HepG2 (cell line): ENCODE data around the gene TRIM2. TPM values are rescaled to one million over a fixed set of nuclear protein-coding genes. Genes with fewer than 3 reads are reported as not detected.

Experiments used
- ATAC-seq: fragments of 200-7000 bp; cut with Tn5 transposase; 3 replicates; pipeline ENCODE4 v1.9.1; 2020; ENCODE audit warnings: mild to moderate bottlenecking, moderate library complexity
- BruUV-seq: library from RNA; stranded (reverse); fragments of 400-500 nt; replicated peaks from 2 replicates; lab custom pipeline; 2021; lab: Mats Ljungman, UMichigan
- CTCF ChIA-PET: fragments of 300-600 bp; formaldehyde crosslinking; extraction: SDS; loops from one replicate; lab custom pipeline; 2021; ENCODE audit warnings: low total read pairs, inconsistent platforms, low intra/inter-chr PET ratio; lab: Yijun Ruan, JAX
- POLR2A ChIA-PET: fragments of 350-600 bp; sonication (Branson Sonifier 250); formaldehyde crosslinking; loops from one replicate; lab custom pipeline; 2020; ENCODE audit warnings: antibody characterized with exemption, inconsistent platforms; lab: Yijun Ruan, JAX
- DNase-seq: peaks from one replicate; pipeline ENCODE4 v3.0.0-alpha.2; 2015; ENCODE audit warnings: low spot score
- FAIRE-seq: peaks from 3 replicates; lab custom pipeline; 2011; peaks lifted over from hg19 to GRCh38; lab: Jason Lieb, UNC
- H2AFZ ChIP-seq: one replicate; pipeline ENCODE4 v1.6.1; 2011; ENCODE audit warnings: low read length, inconsistent platforms
- H3K27ac ChIP-seq: fragments of 300-600 bp; 3 replicates; pipeline ENCODE4 v1.8.0; 2011; ENCODE audit warnings: mixed run types, mild to moderate bottlenecking, mixed read lengths, low read length, inconsistent platforms; ENCODE audit not compliant: insufficient read depth; ENCODE audit errors: extremely low read length
- H3K27me3 ChIP-seq, 2 experiments: fragments of 200-600 bp in 1 of 2; 2 replicates in 1 of 2; 3 replicates in 1 of 2; pipeline versions ENCODE4 v1.6.0 to v1.8.0; 2011; ENCODE audit warnings: low read length in 2 of 2, mild to moderate bottlenecking in 2 of 2, moderate library complexity in 2 of 2, inconsistent platforms in 1 of 2; ENCODE audit not compliant: insufficient read depth in 2 of 2, control insufficient read depth in 1 of 2
- H3K36me3 ChIP-seq, 2 experiments: fragments of 200-600 bp in 1 of 2; replicated peaks in 1 of 2; 2 replicates in 1 of 2; 3 replicates in 1 of 2; pipeline versions ENCODE4 v1.5.1 to v1.8.0; 2011; ENCODE audit warnings: low read length in 2 of 2, inconsistent platforms in 1 of 2; ENCODE audit not compliant: insufficient read depth in 2 of 2, control insufficient read depth in 1 of 2
- H3K4me1 ChIP-seq: 2 replicates; pipeline ENCODE4 v1.5.1; 2012; ENCODE audit warnings: low read length, inconsistent platforms; ENCODE audit not compliant: insufficient read depth
- H3K4me2 ChIP-seq: 2 replicates; pipeline ENCODE4 v1.6.0; 2011; ENCODE audit warnings: low read depth, low read length, inconsistent platforms
- H3K4me3 ChIP-seq, 3 experiments: fragments of 200-600 bp in 1 of 3; sonication (generic), shearing (Covaris generic) in 1 of 3; replicated peaks in 1 of 3; 2 replicates each; pipeline ENCODE4 v1.5.1; 2011 to 2016; ENCODE audit warnings: low read length in 3 of 3, inconsistent platforms in 2 of 3, low read depth in 2 of 3, mild to moderate bottlenecking in 2 of 3, control low read depth in 1 of 3, mixed read lengths in 1 of 3; ENCODE audit not compliant: insufficient read depth in 1 of 3
- H3K79me2 ChIP-seq: one replicate; pipeline ENCODE4 v1.6.1; 2011; ENCODE audit warnings: low read length, inconsistent platforms; ENCODE audit not compliant: insufficient read depth
- H3K9ac ChIP-seq: 2 replicates; pipeline ENCODE4 v1.6.0; 2011; ENCODE audit warnings: mild to moderate bottlenecking, low read depth, low read length, inconsistent platforms; ENCODE audit not compliant: insufficient read depth
- H3K9me3 ChIP-seq: 2 replicates; pipeline ENCODE4 v1.5.1; 2012; ENCODE audit warnings: mild to moderate bottlenecking, low read length
- H4K20me1 ChIP-seq: 2 replicates; pipeline ENCODE4 v1.6.0; 2011; ENCODE audit warnings: inconsistent platforms, mild to moderate bottlenecking, low read length, moderate library complexity; ENCODE audit not compliant: insufficient read depth
- CBX2 ChIP-seq, 2 experiments: fragments of 200-600 bp in 1 of 2; sonication (generic); formaldehyde crosslinking in 1 of 2; IDR thresholded peaks; 2 replicates each; pipeline versions ENCODE4 v1.7.0 to v1.8.1; 2018 to 2022; ENCODE audit warnings: low read depth in 2 of 2, low read length in 1 of 2, mild to moderate bottlenecking in 1 of 2, missing genetic modification reagents in 1 of 2
- GATA4 ChIP-seq: sonication (generic); IDR thresholded peaks from 2 replicates; pipeline ENCODE4 v1.6.1; 2016; ENCODE audit warnings: antibody characterized with exemption, low read depth, borderline replicate concordance
- HCFC1 ChIP-seq: fragments of 150-350 bp; IDR thresholded peaks from 2 replicates; pipeline ENCODE4 v1.6.1; 2014; ENCODE audit warnings: low read depth, low read length
- MZF1 ChIP-seq: sonication (generic); formaldehyde crosslinking; IDR thresholded peaks from 2 replicates; pipeline ENCODE4 v1.8.1; 2023; ENCODE audit warnings: mild to moderate bottlenecking, missing genetic modification reagents, borderline replicate concordance
- PHF20 ChIP-seq: sonication (generic); formaldehyde crosslinking; IDR thresholded peaks from 2 replicates; pipeline ENCODE4 v1.5.0; 2020; ENCODE audit warnings: mild to moderate bottlenecking, missing genetic modification reagents
- POLR2A ChIP-seq, 2 experiments: IDR thresholded peaks; 2 replicates each; pipeline ENCODE4 v1.6.1; 2011; ENCODE audit warnings: low read depth in 2 of 2, low read length in 2 of 2, mild to moderate bottlenecking in 1 of 2, moderate library complexity in 1 of 2; ENCODE audit not compliant: insufficient read depth in 1 of 2
- RAD51 ChIP-seq: fragments of 450-650 bp; IDR thresholded peaks from 2 replicates; pipeline ENCODE4 v1.6.1; 2016; ENCODE audit warnings: borderline replicate concordance
- SMAD1 ChIP-seq: sonication (generic); formaldehyde crosslinking; IDR thresholded peaks from 2 replicates; pipeline ENCODE4 v1.4.0; 2020; ENCODE audit warnings: missing genetic modification reagents, low read depth, mild to moderate bottlenecking, borderline replicate concordance
- TBX3 ChIP-seq: fragments of 450-650 bp; IDR thresholded peaks from 2 replicates; pipeline ENCODE4 v1.6.1; 2017; ENCODE audit warnings: antibody characterized with exemption, mild to moderate bottlenecking, inconsistent platforms, borderline replicate concordance
- TEAD3 ChIP-seq: optimal IDR thresholded peaks from 2 replicates; pipeline ENCODE3; 2016; ENCODE audit warnings: borderline replicate concordance
- TGIF2 ChIP-seq: IDR thresholded peaks from 2 replicates; pipeline ENCODE4 v1.6.1; 2016; ENCODE audit warnings: control low read depth, missing compliant biosample characterization
- ZFP41 ChIP-seq: sonication (generic); formaldehyde crosslinking; IDR thresholded peaks from 2 replicates; pipeline ENCODE4 v1.4.0; 2020; ENCODE audit warnings: mild to moderate bottlenecking, missing genetic modification reagents, borderline replicate concordance
- ZNF263 ChIP-seq: sonication (generic); formaldehyde crosslinking; IDR thresholded peaks from 2 replicates; pipeline ENCODE4 v1.4.0; 2020; ENCODE audit warnings: missing genetic modification reagents
- ZNF264 ChIP-seq: sonication (generic); formaldehyde crosslinking; IDR thresholded peaks from 2 replicates; pipeline ENCODE4 v1.4.0; 2020; ENCODE audit warnings: missing genetic modification reagents
- ZNF335 ChIP-seq: sonication (generic); formaldehyde crosslinking; IDR thresholded peaks from 2 replicates; pipeline ENCODE4 v1.4.0; 2020; ENCODE audit warnings: missing genetic modification reagents
- ZNF878 ChIP-seq: sonication (generic); formaldehyde crosslinking; IDR thresholded peaks from 2 replicates; pipeline ENCODE4 v1.8.1; 2023; ENCODE audit warnings: mild to moderate bottlenecking, missing genetic modification reagents, moderate library complexity
- ZNF891 ChIP-seq: sonication (generic); formaldehyde crosslinking; IDR thresholded peaks from 2 replicates; pipeline ENCODE4 v1.5.0; 2020; ENCODE audit warnings: mild to moderate bottlenecking, missing genetic modification reagents
- WGBS: methylation state at CpG from one replicate; pipeline ENCODE4 v1.1.6; 2017; ENCODE audit warnings: low lambda C conversion rate; 5-methylcytosine and 5-hydroxymethylcytosine counted together
- in situ Hi-C: cut with HindIII; loops from 2 replicates; pipeline ENCODE4 v1.10.0; 2017; ENCODE audit warnings: low pct_unique_long_range_greater_than_20kb; ENCODE audit not compliant: extremely low pct_ligation_motif_present
- intact Hi-C: fragments of 100-400 bp; cut with micrococcal nuclease; formaldehyde crosslinking; loops from one replicate; pipeline ENCODE4 v1.10.0; 2022; ENCODE audit not compliant: unreplicated experiment
- polyA plus RNA-seq, 8 experiments: library from polyadenylated mRNA; depleted of rRNA in 3 of 8; stranded (reverse) in 7 of 8; unstranded in 1 of 8; fragments of >200 nt; fragmentation: Illumina TruSeq in 4 of 8; extraction: Trizol in 4 of 8; gene quantifications; 2 replicates each; pipeline versions ENCODE4 v1.2.1 to v1.2.3, GENCODE V29; 2011 to 2016; ENCODE audit warnings: low read depth in 4 of 8, missing spikeins in 1 of 8, mixed read lengths in 1 of 8; ENCODE audit not compliant: insufficient read depth in 1 of 8
- total RNA-seq, 5 experiments: library from RNA; depleted of rRNA; stranded (reverse); fragments of >200 nt; fragmentation: Illumina TruSeq; extraction: Trizol; gene quantifications; 2 replicates each; pipeline ENCODE4 v1.2.3, GENCODE V29; 2016; ENCODE audit warnings: low read depth in 1 of 5
- TF ChIP-seq, protein P1 (sequence below): sonication (generic); formaldehyde crosslinking; conservative IDR thresholded peaks from 2 replicates; pipeline ENCODE4 v1.4.0; 2020; ENCODE audit warnings: missing genetic modification reagents
- TF ChIP-seq, protein P2 (sequence below): sonication (generic); formaldehyde crosslinking; IDR thresholded peaks from 2 replicates; pipeline ENCODE4 v1.4.0; 2020; ENCODE audit warnings: missing genetic modification reagents, borderline replicate concordance
- TF ChIP-seq, protein P3 (sequence below), 2 experiments: fragments of 450-650 bp in 1 of 2; sonication (generic) in 1 of 2; formaldehyde crosslinking; IDR thresholded peaks; 2 replicates each; pipeline versions ENCODE4 v1.5.0 to v1.8.0; 2020 to 2022; ENCODE audit warnings: mild to moderate bottlenecking in 1 of 2, missing genetic modification reagents in 1 of 2

TRIM2 gene
- total and polyA plus RNA-seq, 2 of the 13 experiments (the other 11 are each of a cell fraction or from before 2014, with no cell fraction given), result 2.1 to 4.2 TPM

DNA sequence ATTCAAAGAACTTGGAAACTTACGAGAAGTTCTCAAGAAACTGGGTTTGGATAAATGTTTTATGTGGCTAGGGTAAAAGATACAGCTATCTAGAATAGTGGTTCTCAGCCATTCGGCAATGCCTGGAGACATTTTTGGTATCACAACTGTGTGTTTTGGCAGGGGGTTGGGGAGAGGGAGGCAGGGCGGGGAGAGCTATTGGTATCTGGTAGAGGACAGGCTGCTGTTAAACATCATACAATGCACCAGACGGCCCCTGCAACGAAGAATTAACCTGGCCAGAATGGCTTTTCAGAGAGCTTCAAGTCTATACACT, 89.5 kb downstream of the TRIM2 start (continued):
- TF ChIP-seq ZNF264 (no peak), TEAD3 (no peak), CBX2 (IDR thresholded peaks at IDR 0.05; ENCODE audit: low read depth, low read length) (no peak), CBX2 (CRISPR knock-in tag; IDR thresholded peaks at IDR 0.05; ENCODE audit: low read depth) (no peak), TBX3 (no peak), PHF20 (no peak), ZNF891 (CRISPR knock-in tag) (no peak), HCFC1 (no peak)
- TF ChIP-seq, protein P1, sequence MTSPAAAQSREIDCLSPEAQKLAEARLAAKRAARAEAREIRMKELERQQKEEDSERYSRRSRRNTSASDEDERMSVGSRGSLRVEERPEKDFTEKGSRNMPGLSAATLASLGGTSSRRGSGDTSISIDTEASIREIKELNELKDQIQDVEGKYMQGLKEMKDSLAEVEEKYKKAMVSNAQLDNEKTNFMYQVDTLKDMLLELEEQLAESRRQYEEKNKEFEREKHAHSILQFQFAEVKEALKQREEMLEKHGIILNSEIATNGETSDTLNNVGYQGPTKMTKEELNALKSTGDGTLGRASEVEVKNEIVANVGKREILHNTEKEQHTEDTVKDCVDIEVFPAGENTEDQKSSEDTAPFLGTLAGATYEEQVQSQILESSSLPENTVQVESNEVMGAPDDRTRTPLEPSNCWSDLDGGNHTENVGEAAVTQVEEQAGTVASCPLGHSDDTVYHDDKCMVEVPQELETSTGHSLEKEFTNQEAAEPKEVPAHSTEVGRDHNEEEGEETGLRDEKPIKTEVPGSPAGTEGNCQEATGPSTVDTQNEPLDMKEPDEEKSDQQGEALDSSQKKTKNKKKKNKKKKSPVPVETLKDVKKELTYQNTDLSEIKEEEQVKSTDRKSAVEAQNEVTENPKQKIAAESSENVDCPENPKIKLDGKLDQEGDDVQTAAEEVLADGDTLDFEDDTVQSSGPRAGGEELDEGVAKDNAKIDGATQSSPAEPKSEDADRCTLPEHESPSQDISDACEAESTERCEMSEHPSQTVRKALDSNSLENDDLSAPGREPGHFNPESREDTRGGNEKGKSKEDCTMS (CRISPR knock-in tag), result no peak

DNA sequence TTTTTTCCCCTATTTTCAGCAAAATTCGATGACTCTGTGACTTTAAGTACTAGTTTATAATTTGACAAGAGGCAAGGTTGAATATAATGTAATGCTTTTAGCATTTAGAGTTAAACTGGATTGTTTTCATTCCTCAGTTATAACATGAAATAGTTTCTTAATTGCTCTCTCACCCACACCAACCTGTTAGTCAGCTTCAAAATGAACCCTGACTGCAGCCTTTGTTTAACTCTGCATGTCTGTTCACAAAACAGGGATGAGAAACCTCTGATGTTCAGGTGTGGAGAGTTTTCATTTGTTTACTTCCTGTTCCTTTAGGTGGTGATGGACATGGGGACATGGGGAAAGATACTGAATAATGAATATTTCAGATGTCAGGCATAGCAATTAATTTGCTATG, 90.4 kb downstream of the TRIM2 start:
- ATAC-seq (no peak), FAIRE-seq (no peak), DNase-seq (no peak)
- H3K27me3 ChIP-seq, result no peaks in the 10 kb centered on the region
- no peaks in the 10 kb centered on the region for H3K4me1 ChIP-seq
- intact Hi-C loops (no loop called here), in situ Hi-C loops (no loop called here)
- 42% methylated on average over 1 of the region's 1 CpG for WGBS
- H3K4me2 ChIP-seq, result no peak overlapping the region
- H3K9ac ChIP-seq, result no peak overlapping the region
- no peaks in the 10 kb centered on the region for H4K20me1 ChIP-seq
- no peaks in the 10 kb centered on the region for H3K79me2 ChIP-seq
- no peak overlapping the region for H2AFZ ChIP-seq
- no peak overlapping the region for H3K4me3 ChIP-seq
- CTCF ChIA-PET, result no interaction called here
- H3K27ac ChIP-seq, result no peak overlapping the region
- H3K9me3 ChIP-seq, result no peaks in the 10 kb centered on the region
- POLR2A ChIA-PET, result no interaction called here
- H3K36me3 ChIP-seq, result no peaks in the 10 kb centered on the region
- no TSS peak for BruUV-seq
- TF ChIP-seq SMAD1 (no peak), MZF1 (CRISPR knock-in tag) (no peak), POLR2A (IDR thresholded peaks at IDR 0.05; ENCODE audit: insufficient read depth in 1 of 2, low read depth in 2 of 2, low read length in 2 of 2) (no peak), ZNF335 (CRISPR knock-in tag) (no peak), ZNF263 (CRISPR knock-in tag) (no peak), ZFP41 (CRISPR knock-in tag) (no peak), RAD51 (no peak), ZNF878 (CRISPR knock-in tag) (no peak), TGIF2 (no peak), GATA4 (no peak)
- TF ChIP-seq, protein P2, sequence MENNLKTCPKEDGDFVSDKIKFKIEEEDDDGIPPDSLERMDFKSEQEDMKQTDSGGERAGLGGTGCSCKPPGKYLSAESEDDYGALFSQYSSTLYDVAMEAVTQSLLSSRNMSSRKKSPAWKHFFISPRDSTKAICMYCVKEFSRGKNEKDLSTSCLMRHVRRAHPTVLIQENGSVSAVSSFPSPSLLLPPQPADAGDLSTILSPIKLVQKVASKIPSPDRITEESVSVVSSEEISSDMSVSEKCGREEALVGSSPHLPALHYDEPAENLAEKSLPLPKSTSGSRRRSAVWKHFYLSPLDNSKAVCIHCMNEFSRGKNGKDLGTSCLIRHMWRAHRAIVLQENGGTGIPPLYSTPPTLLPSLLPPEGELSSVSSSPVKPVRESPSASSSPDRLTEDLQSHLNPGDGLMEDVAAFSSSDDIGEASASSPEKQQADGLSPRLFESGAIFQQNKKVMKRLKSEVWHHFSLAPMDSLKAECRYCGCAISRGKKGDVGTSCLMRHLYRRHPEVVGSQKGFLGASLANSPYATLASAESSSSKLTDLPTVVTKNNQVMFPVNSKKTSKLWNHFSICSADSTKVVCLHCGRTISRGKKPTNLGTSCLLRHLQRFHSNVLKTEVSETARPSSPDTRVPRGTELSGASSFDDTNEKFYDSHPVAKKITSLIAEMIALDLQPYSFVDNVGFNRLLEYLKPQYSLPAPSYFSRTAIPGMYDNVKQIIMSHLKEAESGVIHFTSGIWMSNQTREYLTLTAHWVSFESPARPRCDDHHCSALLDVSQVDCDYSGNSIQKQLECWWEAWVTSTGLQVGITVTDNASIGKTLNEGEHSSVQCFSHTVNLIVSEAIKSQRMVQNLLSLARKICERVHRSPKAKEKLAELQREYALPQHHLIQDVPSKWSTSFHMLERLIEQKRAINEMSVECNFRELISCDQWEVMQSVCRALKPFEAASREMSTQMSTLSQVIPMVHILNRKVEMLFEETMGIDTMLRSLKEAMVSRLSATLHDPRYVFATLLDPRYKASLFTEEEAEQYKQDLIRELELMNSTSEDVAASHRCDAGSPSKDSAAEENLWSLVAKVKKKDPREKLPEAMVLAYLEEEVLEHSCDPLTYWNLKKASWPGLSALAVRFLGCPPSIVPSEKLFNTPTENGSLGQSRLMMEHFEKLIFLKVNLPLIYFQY (CRISPR knock-in tag), result no peak
- TF ChIP-seq, protein P3, sequence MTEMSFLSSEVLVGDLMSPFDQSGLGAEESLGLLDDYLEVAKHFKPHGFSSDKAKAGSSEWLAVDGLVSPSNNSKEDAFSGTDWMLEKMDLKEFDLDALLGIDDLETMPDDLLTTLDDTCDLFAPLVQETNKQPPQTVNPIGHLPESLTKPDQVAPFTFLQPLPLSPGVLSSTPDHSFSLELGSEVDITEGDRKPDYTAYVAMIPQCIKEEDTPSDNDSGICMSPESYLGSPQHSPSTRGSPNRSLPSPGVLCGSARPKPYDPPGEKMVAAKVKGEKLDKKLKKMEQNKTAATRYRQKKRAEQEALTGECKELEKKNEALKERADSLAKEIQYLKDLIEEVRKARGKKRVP (CRISPR knock-in tag; IDR thresholded peaks at IDR 0.05), result no peak
